Stimulated activated CD4-positive, alpha-beta T cell treated with anti-CD3 and anti-CD28 coated beads, Interleukin-12 subunit alpha, Interleukin-12 subunit beta, amount 100 ng/mL, for 48 hours (primary cell): ENCODE measurements around the gene POP5.
"Not testable (repeated sequence)": the region's sequence is repeated elsewhere in the genome, so short reads cannot be mapped to it uniquely, and the experiment has no call there.

Experiments used
- DNase-seq, 3 donors: peaks; one replicate each; pipeline ENCODE4 v3.0.0-alpha.2; 2020; ENCODE audit warnings: low read depth in 2 of 3, low spot score in 1 of 3

POP5 gene

DNA sequence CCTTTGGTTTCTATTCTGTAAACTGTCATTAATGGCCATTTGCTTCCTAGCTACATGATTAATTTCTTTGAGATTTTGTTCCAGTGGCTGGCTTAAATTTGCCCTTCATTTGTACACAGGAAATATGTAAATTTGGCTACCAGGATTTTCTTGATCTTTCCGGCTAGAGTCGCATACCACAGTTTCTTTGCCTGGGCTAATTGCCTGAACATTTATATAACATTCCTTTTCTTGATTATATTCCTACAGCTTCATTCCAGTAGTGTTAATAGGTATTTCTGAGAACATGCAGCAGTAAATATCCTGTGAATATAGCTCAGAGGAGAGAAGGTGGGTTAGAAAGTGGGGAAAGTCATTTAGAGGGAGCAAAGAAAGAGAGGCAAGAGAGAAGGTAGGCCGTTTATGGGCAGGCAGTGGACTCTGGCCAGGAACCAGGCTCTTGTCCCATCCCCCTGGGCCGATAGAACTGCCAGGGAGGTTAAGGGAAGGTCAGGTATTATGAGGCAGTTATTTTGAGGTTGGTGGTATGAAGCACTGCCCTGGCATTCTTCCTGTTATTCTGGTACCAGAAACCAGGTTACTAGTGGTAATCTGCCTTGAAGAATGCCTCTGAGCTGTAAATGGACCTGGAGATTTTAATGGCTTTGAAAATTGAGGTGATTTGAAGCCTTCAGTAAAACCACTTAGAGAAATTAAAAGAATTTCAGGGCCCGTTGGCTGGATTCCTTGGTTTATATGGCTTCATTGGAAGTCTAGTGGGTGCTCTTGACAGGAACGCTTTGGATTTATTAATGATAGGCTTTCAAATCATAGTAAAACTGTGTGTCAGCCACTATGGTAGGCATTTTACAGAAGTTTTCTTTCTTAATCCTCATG, 42.7 kb downstream of the POP5 start:
- no peak for DNase-seq

DNA sequence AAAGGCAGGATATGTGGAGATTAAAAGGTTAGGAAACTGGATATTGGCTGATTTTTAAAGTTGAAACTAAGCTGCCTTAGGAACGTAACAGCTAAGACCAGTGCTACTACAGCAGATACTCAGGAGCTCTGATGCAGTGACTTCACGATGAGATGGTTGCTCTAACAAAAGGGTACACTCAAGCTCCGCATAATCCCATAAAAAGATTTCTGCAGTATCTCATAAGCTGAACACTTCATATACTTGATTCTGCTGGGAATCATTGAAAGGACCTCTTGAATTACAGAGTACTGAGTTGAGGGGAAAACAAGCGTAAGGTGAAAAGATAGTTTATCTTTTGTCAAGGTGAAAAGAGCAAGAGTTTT, 43.4 kb downstream of the POP5 start:
- no peak for DNase-seq

DNA sequence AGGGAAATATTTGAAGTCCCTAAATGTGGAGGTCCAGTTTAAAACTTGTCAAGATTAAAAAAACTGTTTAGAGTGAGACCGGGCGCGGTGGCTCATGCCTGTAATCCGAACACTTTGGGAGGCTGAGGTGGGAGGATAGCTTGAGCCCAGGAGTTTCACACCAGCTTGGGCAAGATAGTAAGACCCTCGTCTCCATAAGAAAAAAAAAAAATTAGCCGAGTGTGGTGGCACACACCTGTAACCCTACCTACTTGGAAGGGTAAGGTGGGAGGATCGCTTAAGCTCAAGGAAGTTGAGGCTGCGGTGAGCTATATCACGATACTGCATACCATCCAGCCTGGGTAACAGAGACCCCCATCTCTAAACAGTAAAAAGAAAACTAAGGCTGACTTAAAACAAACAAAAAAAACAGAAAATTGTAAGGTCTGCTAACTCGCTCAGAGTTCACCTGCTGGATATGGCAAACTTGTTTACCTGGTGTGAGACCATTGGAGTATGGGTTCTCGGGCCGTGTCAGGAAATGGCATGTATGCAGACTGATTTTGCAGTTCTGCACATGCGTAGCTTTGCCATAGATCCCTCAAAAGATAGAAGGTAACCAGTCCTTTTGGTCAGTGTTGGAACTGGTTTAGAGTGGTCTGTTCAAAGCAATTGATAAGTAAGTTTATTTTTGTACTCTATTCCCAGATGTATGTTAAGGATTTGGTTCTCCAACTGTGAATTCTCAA, 45.0 kb downstream of the POP5 start:
- DNase-seq: no peak

DNA sequence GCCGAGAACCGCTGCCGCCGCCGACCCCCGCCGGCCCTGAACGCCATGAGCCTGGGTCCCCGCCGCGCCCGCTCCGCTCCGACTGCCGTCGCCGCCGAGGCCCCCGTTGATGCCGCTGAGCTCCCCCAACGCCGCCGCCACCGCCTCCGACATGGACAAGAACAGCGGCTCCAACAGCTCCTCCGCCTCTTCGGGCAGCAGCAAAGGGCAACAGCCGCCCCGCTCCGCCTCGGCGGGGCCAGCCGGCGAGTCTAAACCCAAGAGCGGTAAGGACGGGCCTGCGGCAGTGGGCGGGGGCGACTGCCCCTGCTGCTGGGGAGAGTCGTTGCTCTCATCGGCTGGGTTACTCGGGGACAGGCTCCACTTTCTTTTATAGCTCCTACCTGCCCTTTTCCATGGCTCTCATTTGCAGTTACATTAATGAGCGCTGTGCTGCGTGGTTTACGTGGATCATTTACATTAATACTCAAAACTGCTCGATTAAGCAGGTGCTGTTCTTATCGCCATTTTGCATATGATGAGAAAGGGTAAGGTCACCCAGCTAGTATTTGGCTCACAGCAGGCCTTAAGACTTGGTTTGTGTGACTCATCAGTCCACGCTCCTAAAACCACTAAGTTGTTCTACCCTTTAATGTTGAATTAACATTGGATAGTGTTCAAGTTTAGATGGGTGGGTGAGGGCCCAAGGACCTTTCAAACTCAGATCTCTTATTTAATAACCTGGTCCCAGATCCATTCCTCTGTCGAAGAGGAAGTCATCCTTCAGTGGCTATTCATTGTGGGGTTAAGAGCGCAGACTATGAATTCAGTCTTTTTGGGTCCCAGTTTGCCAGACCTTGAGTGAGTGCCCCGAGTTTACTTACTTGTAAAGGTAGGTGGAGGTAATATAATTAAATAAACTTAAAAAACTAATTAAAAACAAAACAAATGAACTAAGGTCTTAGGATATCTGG, 46.2 kb downstream of the POP5 start:
- peak; percentile 24 to 47 (median 42) for DNase-seq

DNA sequence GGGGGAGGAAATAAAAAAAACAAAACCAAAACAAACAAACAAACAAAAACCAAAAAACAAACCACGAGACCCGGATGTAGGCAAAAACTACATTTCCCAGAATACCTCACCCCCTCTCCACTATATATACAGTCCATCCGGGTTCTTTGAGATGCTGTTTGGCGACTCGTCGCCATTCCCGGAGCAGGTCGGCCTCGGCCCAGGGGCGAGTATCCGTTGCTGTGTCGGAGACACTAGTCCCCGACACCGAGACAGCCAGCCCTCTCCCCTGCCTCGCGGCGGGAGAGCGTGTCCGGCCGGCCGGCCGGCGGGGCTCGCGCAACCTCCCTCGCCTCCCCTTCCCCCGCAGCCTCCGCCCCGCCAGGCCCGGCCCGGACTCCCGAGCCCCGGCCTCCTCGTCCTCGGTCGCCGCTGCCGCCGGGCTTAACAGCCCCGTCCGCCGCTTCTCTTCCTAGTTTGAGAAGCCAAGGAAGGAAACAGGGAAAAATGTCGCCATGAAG, 46.9 kb downstream of the POP5 start, which contains the start of gene RNF10:
Gene RNF10 (plus strand): TSS at position 154 of the 500 bp plus-strand sequence. CDS start 456 bp downstream, outside the sequence.
- DNase-seq: peak; percentile 47 to 72 (median 56)

DNA sequence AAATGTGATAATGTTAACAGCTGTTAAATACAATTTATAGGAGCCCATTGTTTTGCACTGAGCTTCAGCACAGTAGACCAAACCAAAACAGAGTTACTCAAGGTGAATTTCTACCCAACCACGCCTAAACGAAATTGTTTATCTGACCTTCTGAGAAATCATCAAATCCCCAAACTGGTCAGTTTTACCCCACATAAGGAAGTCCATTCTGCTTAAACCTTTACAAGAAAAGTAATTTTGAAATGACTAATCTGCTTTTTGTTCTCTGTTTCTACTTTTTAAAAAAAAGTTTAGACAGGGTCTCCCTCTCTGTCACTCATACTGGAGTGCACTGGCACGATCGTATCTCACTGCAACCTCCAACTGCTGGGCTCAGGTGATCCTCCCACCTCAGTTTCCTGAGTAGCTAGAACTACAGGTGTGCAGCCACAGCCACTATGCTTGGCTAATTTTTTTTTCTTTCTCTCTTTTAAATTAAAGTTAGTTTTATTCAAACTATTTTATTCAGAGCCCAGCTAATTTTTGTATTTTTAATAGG, 48.4 kb downstream of the POP5 start:
- no peak for DNase-seq

DNA sequence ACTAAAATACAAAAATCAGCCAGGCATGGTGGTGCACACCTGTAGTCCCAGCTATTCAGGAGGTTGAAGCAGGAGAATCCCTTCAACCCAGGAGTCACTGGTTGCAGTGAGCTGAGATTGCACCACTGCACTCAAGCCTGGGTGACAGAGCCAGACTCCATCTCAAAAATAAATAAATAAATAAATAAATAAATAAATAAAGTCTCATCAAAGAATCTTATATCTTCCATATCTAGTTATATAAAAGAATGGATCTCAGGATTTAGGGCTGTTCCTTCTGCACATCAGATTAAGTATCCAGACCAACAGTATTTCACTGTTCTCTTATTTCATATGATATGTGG, 50.8 kb downstream of the POP5 start:
- not testable (repeated sequence) for DNase-seq

DNA sequence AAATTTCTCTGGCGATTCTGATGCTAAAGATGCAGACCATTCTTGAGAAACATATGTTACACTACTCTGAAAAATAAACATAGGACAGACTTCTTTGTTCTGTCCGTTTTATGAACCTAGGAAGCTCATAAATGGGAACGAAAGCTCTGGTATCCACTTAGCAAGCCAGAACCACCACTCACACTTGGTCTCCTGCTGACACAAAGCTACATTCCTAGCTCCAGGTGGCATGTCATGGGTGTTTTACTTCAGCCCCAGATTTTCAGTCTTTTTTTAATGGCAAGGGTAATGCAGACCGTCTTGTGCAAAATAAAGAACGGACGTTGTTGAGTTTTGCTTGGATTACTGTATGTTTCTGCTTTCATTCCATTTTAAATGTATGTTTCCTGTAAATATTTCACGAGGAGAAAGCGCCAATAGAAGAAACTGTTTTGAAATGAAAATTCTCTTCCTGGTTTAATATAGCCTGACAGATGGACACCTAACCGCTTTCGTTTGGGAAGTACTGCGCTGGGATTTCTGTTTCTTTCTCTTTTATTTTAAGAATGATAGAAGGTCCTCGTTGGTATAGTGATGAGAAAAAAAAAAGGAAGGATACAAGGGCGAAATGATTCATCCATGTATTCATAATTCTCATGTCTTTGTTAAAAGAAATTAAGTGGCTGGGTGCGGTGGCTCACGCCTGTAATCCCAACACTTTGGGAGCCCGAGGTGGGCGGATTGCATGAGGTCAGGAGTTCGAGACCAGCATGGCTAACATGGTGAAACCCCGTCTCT, 51.4 kb downstream of the POP5 start:
- DNase-seq: no peak

DNA sequence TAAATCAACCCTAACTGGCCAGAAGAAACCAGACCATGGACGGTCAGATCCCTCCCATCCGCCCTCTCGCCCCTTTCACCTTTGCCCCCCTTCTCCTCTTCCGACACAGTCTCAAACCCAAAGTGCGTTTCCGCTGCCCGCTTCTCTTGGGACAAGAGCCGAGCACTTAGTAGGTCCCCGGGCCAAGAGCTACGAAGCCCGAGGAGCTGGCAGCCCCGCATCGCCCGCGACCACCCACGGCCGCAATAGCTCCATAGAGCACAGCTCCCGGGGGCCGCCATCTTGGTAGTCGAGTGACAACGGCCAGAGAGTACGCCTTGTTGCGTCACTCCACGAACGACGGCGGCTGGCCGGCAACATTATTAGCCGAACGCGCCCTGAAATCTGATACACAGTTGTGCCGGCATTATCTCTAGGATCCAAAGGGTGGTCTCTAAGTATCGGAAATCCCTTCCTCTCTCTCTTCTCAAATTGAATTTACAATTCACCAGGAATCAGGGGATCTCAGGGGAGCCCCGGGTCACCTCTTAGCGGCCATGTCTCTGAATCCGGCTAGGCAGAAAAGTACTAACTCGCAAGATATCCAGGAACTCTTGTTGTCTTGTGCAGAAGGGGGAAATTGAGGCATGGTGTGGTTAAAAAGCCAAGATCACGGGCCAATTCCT, 52.2 kb downstream of the POP5 start, which contains the start of gene COQ5:
Gene COQ5 (minus strand): TSS at position 298 of the 665 bp plus-strand sequence. CDS start 17 bp downstream, at position 281.
- DNase-seq: peak; percentile 75 to 80 (median 78)
